ENCODE measurements around the gene FOSL1.

DNA sequence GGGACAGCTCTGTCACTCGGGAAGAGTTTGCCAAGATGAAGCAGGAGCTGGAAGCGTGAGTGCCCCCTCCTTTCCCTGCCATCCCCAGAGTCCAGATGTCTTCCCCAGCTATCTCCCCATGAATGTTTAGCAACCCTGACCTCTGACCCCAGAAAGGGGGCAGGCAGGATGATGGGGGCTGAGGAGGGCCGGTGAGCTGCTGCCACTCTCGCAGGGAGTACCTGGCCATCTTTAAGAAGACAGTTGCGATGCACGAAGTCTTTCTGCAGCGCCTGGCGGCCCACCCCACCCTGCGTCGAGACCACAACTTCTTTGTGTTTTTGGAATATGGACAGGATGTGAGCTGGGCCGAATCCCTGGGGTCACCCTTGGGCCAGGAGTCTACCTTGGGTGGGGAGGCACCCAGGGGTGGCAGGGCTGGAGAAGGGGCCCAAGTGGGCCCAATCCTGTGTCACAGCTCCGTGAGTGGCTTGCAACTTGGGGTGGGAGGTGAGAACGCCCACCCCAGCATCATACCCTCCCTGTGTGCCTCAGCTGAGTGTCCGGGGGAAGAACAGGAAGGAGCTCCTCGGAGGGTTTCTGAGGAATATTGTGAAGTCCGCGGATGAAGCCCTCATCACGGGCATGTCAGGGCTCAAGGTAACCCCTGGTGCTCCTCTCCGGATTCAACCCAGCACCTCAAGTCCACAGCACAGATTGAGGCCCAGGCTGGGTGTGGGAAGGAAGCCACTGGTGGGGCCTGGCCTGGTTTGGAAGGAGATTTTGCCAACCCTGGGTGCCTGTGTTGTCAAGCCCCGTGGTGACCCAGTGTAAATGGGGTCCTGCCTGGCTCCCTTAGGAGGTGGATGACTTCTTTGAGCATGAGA is 49.7 kb downstream of the FOSL1 start:
- TF ChIP-seq, protein P1, sequence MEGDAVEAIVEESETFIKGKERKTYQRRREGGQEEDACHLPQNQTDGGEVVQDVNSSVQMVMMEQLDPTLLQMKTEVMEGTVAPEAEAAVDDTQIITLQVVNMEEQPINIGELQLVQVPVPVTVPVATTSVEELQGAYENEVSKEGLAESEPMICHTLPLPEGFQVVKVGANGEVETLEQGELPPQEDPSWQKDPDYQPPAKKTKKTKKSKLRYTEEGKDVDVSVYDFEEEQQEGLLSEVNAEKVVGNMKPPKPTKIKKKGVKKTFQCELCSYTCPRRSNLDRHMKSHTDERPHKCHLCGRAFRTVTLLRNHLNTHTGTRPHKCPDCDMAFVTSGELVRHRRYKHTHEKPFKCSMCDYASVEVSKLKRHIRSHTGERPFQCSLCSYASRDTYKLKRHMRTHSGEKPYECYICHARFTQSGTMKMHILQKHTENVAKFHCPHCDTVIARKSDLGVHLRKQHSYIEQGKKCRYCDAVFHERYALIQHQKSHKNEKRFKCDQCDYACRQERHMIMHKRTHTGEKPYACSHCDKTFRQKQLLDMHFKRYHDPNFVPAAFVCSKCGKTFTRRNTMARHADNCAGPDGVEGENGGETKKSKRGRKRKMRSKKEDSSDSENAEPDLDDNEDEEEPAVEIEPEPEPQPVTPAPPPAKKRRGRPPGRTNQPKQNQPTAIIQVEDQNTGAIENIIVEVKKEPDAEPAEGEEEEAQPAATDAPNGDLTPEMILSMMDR (conservative IDR thresholded peaks at IDR 0.05), result no peak
- TF ChIP-seq ZFX (IDR thresholded peaks at IDR 0.05), result no peak

Data from C4-2B (cell line).